HepG2 (cell line): ENCODE results near the gene SPATA25. TPM values are rescaled to one million over a fixed set of nuclear protein-coding genes. Genes with fewer than 3 reads are reported as not detected.

Experiments
- AGO1 ChIP-seq: fragments of 200-400 bp; formaldehyde crosslinking; IDR thresholded peaks from 2 replicates; pipeline ENCODE4 v1.6.1; 2017; ENCODE audit warnings: mild to moderate bottlenecking, low read depth, low read length, moderate library complexity; ENCODE audit not compliant: poor library complexity, severe bottlenecking
- ATF7 ChIP-seq, 2 experiments: fragments of 450-650 bp in 1 of 2; sonication (generic) in 1 of 2; formaldehyde crosslinking in 1 of 2; IDR thresholded peaks; 2 replicates each; pipeline versions ENCODE4 v1.4.0 to v1.6.1; 2016 to 2020; ENCODE audit warnings: antibody characterized with exemption in 1 of 2, mild to moderate bottlenecking in 1 of 2, missing genetic modification reagents in 1 of 2
- CENPT ChIP-seq: sonication (generic); formaldehyde crosslinking; IDR thresholded peaks from 2 replicates; pipeline ENCODE4 v1.8.0; 2022; ENCODE audit warnings: low read depth, mild to moderate bottlenecking, moderate library complexity, missing genetic modification reagents
- CHD4 ChIP-seq: fragments of 200-600 bp; sonication (generic); IDR thresholded peaks from 2 replicates; pipeline ENCODE4 v1.7.0; 2017; ENCODE audit warnings: mild to moderate bottlenecking, low read length, borderline replicate concordance
- FIP1L1 ChIP-seq: fragments of 200-400 bp; formaldehyde crosslinking; IDR thresholded peaks from 2 replicates; pipeline ENCODE4 v1.6.1; 2018; ENCODE audit warnings: low read depth, mild to moderate bottlenecking, low read length, moderate library complexity, borderline replicate concordance; ENCODE audit not compliant: insufficient read depth
- KDM5A ChIP-seq: fragments of 200-600 bp; sonication (generic); IDR thresholded peaks from 2 replicates; pipeline ENCODE4 v1.7.0; 2018; ENCODE audit warnings: antibody characterized with exemption, mild to moderate bottlenecking, low read length, borderline replicate concordance
- KLF12 ChIP-seq: sonication (generic); formaldehyde crosslinking; IDR thresholded peaks from 2 replicates; pipeline ENCODE4 v1.4.0; 2020; ENCODE audit warnings: missing genetic modification reagents, borderline replicate concordance
- MEIS1 ChIP-seq: sonication (generic); formaldehyde crosslinking; IDR thresholded peaks from 2 replicates; pipeline ENCODE4 v1.9.0; 2021; ENCODE audit warnings: mild to moderate bottlenecking, missing genetic modification reagents, moderate library complexity, borderline replicate concordance
- MTA1 ChIP-seq: sonication (generic); formaldehyde crosslinking; IDR thresholded peaks from 2 replicates; pipeline ENCODE4 v1.4.0; 2020; ENCODE audit warnings: missing genetic modification reagents, mild to moderate bottlenecking, borderline replicate concordance
- POLR2AphosphoS2 ChIP-seq: IDR thresholded peaks from 2 replicates; pipeline ENCODE4 v1.6.1; 2011; ENCODE audit warnings: low read depth, low read length, improper control_type of control experiment
- RNF2 ChIP-seq: fragments of 450-650 bp; conservative IDR thresholded peaks from 2 replicates; pipeline ENCODE4 v1.6.1; 2016; ENCODE audit warnings: low read depth
- RXRA ChIP-seq: sonication (generic); formaldehyde crosslinking; IDR thresholded peaks from 2 replicates; pipeline ENCODE4 v1.5.1; 2020; ENCODE audit warnings: missing genetic modification reagents
- SALL2 ChIP-seq: sonication (generic); formaldehyde crosslinking; IDR thresholded peaks from 2 replicates; pipeline ENCODE4 v1.8.1; 2023; ENCODE audit warnings: mild to moderate bottlenecking, missing genetic modification reagents, inconsistent platforms
- SIX4 ChIP-seq: sonication (generic); formaldehyde crosslinking; IDR thresholded peaks from 2 replicates; pipeline ENCODE4 v1.4.0; 2020; ENCODE audit warnings: missing genetic modification reagents
- SMAD1 ChIP-seq: sonication (generic); formaldehyde crosslinking; IDR thresholded peaks from 2 replicates; pipeline ENCODE4 v1.4.0; 2020; ENCODE audit warnings: missing genetic modification reagents, low read depth, mild to moderate bottlenecking, borderline replicate concordance
- SRSF1 ChIP-seq: fragments of 200-400 bp; formaldehyde crosslinking; optimal IDR thresholded peaks from 2 replicates; pipeline ENCODE3; 2017; ENCODE audit warnings: mild to moderate bottlenecking, low read depth, low read length, moderate library complexity
- ZBTB7B ChIP-seq: sonication (generic); formaldehyde crosslinking; IDR thresholded peaks from 2 replicates; pipeline ENCODE4 v1.4.0; 2020; ENCODE audit warnings: missing genetic modification reagents
- ZFAT ChIP-seq: sonication (generic); formaldehyde crosslinking; conservative IDR thresholded peaks from 2 replicates; pipeline ENCODE4 v1.8.1; 2023; ENCODE audit warnings: missing genetic modification reagents, inconsistent platforms
- ZFP36L1 ChIP-seq: sonication (generic); formaldehyde crosslinking; IDR thresholded peaks from 2 replicates; pipeline ENCODE4 v1.8.0; 2022; ENCODE audit warnings: mild to moderate bottlenecking, missing genetic modification reagents, moderate library complexity
- ZFYVE20 ChIP-seq: sonication (generic); formaldehyde crosslinking; IDR thresholded peaks from 2 replicates; pipeline ENCODE4 v1.8.0; 2023; ENCODE audit warnings: low read depth, mild to moderate bottlenecking, moderate library complexity, missing genetic modification reagents, borderline replicate concordance
- ZKSCAN1 ChIP-seq: fragments of 150-350 bp; IDR thresholded peaks from 2 replicates; pipeline ENCODE4 v1.6.1; 2014; ENCODE audit warnings: low read length
- ZNF10 ChIP-seq: sonication (generic); formaldehyde crosslinking; IDR thresholded peaks from 2 replicates; pipeline ENCODE4 v1.4.0; 2020; ENCODE audit warnings: mild to moderate bottlenecking, low read depth, missing genetic modification reagents, borderline replicate concordance
- ZNF562 ChIP-seq: sonication (generic); formaldehyde crosslinking; IDR thresholded peaks from 2 replicates; pipeline ENCODE4 v1.8.0; 2022; ENCODE audit warnings: missing genetic modification reagents, borderline replicate concordance
- ZNF749 ChIP-seq: sonication (generic); formaldehyde crosslinking; IDR thresholded peaks from 2 replicates; pipeline ENCODE4 v1.8.0; 2022; ENCODE audit warnings: mild to moderate bottlenecking, missing genetic modification reagents, moderate library complexity, borderline replicate concordance
- polyA plus RNA-seq, 8 experiments: library from polyadenylated mRNA; depleted of rRNA in 3 of 8; stranded (reverse) in 7 of 8; unstranded in 1 of 8; fragments of >200 nt; fragmentation: Illumina TruSeq in 4 of 8; extraction: Trizol in 4 of 8; gene quantifications; 2 replicates each; pipeline versions ENCODE4 v1.2.1 to v1.2.3, GENCODE V29; 2011 to 2016; ENCODE audit warnings: low read depth in 4 of 8, missing spikeins in 1 of 8, mixed read lengths in 1 of 8; ENCODE audit not compliant: insufficient read depth in 1 of 8
- total RNA-seq, 5 experiments: library from RNA; depleted of rRNA; stranded (reverse); fragments of >200 nt; fragmentation: Illumina TruSeq; extraction: Trizol; gene quantifications; 2 replicates each; pipeline ENCODE4 v1.2.3, GENCODE V29; 2016; ENCODE audit warnings: low read depth in 1 of 5
- TF ChIP-seq, protein P1 (sequence below): sonication (generic); formaldehyde crosslinking; IDR thresholded peaks from 2 replicates; pipeline ENCODE4 v1.5.0; 2020; ENCODE audit warnings: missing genetic modification reagents
- TF ChIP-seq, protein P2 (sequence below): sonication (generic); formaldehyde crosslinking; conservative IDR thresholded peaks from 2 replicates; pipeline ENCODE4 v1.5.0; 2020; ENCODE audit warnings: missing genetic modification reagents
- TF ChIP-seq, protein P3 (sequence below): sonication (generic); formaldehyde crosslinking; IDR thresholded peaks from 2 replicates; pipeline ENCODE4 v1.8.0; 2023; ENCODE audit warnings: mild to moderate bottlenecking, missing genetic modification reagents

The SPATA25 gene
- total and polyA plus RNA-seq, 2 of the 13 experiments (the other 11 are each of a cell fraction or from before 2014, with no cell fraction given) = 4.8 to 7.6 TPM

DNA sequence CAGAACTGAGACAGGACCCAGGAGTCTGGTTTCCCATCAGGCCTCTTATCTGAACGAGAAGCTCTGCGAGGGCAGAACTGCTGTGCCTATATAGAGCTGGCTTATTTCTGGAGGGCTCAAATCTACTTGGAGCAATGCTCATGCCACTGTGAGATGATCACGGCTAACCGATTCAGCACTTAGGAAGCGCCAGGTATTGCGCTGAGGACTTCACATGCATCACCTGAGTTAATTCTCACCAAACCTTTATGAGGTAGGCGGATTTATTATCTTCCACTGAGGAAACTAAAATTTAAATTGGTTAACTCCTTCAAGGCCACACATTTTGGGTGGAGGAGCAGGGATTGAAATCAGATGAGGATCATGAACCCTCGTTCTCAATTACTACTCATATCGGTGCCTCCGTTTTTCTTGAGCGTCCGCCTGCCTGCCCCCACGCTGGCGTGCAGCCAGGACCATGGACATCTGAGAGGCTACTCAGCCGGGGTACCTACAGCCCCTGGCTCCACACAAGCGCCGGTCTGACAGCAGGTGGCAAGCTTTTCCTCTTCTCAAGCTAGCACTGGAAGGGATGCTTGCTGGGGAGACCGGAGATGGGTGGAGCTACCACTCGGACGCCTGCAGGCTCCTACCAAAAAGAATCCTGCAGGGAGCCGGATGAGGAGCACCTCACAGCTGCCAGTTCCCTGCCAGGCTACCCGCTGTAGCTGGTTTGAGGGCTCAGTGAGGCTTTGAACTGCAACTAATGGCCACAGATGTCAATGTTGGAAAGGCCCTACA is 46.0 kb upstream of the SPATA25 start (continued):
- TF ChIP-seq ATF7 (IDR thresholded peaks at IDR 0.05) = no peak
- TF ChIP-seq ATF7 (CRISPR knock-in tag; IDR thresholded peaks at IDR 0.05) = no peak; the same call in 1 of the 2 replicates
- no peak for TF ChIP-seq ZNF562
- TF ChIP-seq, protein P1, sequence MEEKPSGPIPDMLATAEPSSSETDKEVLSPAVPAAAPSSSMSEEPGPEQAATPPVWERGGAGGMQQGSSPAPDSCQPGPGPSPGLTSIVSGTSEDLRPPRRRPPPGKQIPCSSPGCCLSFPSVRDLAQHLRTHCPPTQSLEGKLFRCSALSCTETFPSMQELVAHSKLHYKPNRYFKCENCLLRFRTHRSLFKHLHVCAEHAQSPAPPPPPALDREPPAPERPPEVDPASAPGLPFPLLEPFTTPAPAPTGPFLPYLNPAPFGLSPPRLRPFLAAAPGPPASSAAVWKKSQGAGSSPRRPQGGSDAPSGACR = peak; percentile 20; the same call in 1 of the 2 replicates
- TF ChIP-seq, protein P2, sequence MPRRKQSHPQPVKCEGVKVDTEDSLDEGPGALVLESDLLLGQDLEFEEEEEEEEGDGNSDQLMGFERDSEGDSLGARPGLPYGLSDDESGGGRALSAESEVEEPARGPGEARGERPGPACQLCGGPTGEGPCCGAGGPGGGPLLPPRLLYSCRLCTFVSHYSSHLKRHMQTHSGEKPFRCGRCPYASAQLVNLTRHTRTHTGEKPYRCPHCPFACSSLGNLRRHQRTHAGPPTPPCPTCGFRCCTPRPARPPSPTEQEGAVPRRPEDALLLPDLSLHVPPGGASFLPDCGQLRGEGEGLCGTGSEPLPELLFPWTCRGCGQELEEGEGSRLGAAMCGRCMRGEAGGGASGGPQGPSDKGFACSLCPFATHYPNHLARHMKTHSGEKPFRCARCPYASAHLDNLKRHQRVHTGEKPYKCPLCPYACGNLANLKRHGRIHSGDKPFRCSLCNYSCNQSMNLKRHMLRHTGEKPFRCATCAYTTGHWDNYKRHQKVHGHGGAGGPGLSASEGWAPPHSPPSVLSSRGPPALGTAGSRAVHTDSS = no peak
- TF ChIP-seq MEIS1 (CRISPR knock-in tag) = no peak; the same call in 1 of the 2 replicates
- TF ChIP-seq SRSF1 = peak; percentile 22
- no peak for TF ChIP-seq ZKSCAN1
- 0 out of 2 replicates have a peak, but pooled peaks have one; percentile 25 for TF ChIP-seq MTA1 (CRISPR knock-in tag)
- TF ChIP-seq FIP1L1 = no peak
- peak; percentile 52; the same call in 1 of the 2 replicates for TF ChIP-seq POLR2AphosphoS2
- no peak for TF ChIP-seq CHD4
- TF ChIP-seq SMAD1 (CRISPR knock-in tag) = peak; percentile 55; the same call in 1 of the 2 replicates
- TF ChIP-seq SIX4 (CRISPR knock-in tag) = peak; percentile 66
- TF ChIP-seq ZFYVE20 (CRISPR knock-in tag) = no peak
- no peak for TF ChIP-seq ZFAT
- TF ChIP-seq RNF2 = no peak
- 0 out of 2 replicates have a peak, but pooled peaks have one; percentile 45 for TF ChIP-seq KDM5A
- peak; percentile 88 for TF ChIP-seq KLF12 (CRISPR knock-in tag)
- no peak; the same call in 1 of the 2 replicates for TF ChIP-seq SALL2 (CRISPR knock-in tag)
- TF ChIP-seq CENPT = no peak
- no peak; the same call in 1 of the 2 replicates for TF ChIP-seq ZBTB7B (CRISPR knock-in tag)
- TF ChIP-seq AGO1 = no peak
- TF ChIP-seq ZNF10 = no peak
- TF ChIP-seq, protein P3, sequence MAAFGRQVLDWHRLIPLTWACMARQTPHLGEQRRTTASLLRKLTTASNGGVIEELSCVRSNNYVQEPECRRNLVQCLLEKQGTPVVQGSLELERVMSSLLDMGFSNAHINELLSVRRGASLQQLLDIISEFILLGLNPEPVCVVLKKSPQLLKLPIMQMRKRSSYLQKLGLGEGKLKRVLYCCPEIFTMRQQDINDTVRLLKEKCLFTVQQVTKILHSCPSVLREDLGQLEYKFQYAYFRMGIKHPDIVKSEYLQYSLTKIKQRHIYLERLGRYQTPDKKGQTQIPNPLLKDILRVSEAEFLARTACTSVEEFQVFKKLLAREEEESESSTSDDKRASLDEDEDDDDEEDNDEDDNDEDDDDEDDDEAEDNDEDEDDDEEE (CRISPR knock-in tag) = peak; percentile 53
- TF ChIP-seq ZFP36L1 (CRISPR knock-in tag) = 0 out of 2 replicates have a peak, but pooled peaks have one; percentile 2
- no peak for TF ChIP-seq ZNF749 (CRISPR knock-in tag)
- TF ChIP-seq RXRA (CRISPR knock-in tag) = peak; percentile 43; the same call in 1 of the 2 replicates
